ENCODE measurements around the gene PRKAG2.
A peak's percentile ranks its signal among the peaks of the same experiment; 100 is the strongest.

Gene PRKAG2

DNA sequence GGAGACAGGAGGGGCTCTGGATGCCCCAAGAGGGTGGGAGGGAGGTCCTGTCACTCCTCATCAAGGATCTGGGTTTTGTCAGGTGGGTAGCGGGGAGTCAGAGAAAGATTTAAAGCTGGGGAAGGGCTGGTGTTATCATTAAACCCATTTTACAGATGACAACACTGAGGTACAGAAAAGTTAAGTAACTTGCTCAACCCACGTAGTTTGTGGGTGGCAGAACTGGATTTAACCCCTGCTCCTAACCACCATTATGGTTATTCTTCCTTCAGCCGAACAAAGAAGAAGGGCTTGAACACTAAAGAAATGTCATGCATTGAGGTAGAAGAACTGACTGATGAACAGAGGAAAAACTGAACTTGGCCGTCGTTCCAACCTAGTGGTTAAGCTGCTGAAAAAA, 24.9 kb upstream of the PRKAG2 start:
- no peak for DNase-seq (ENCODE audit: low read depth, low spot score)
- no peak overlapping the region for H3K27ac ChIP-seq

DNA sequence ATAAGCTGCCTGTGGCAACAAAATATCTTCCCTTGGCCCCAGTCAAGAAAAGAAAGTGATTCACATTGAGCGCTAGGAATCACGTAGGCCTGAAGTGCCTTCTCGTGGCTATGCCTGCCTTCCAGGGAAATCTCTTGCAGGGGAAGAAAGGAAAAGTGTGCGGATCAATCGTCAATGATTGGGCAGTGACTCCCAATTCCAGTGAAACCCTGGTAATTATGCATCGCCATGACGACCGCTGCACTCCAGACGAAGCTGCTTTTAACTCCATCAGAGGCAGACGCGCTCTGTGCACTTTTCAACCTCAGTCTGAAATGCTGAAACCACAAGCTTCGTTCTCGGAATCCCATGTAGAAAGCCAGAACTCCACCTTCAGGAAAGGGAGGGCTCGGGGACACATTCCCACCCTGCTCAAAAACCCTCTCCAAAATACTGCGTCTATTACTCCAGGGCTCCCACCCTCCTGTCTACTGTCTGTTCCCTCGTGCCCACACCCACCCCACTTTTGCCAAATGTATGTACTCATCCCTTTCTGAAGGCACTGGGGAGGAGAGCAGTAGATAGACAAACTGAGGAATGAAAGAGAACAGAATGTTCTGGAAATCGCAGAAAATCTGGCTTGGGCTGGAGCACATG, 24.2 kb upstream of the PRKAG2 start:
- no peak overlapping the region for H3K27ac ChIP-seq
- DNase-seq (ENCODE audit: low read depth, low spot score): no peak

DNA sequence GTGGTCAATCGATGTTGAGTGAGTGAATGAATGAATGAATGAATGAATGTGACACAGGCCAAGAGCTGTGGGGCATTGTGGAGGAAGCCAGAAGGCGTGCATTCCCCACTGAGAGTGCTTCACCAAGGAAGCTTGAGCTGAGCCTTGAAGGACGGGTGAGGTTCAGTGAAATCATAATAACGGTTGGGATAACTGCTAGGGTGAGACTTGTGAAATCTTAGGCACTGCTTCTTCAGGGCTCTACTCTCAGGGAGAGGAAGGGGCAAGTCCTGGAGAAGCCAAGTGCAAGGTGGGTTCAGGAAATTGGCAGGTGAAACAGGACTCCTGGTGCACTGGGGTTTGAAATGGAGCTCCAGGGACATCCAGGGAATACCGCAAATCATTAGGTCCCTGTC, 23.7 kb upstream of the PRKAG2 start:
- H3K27ac ChIP-seq: no peak overlapping the region
- no peak for DNase-seq (ENCODE audit: low read depth, low spot score)

DNA sequence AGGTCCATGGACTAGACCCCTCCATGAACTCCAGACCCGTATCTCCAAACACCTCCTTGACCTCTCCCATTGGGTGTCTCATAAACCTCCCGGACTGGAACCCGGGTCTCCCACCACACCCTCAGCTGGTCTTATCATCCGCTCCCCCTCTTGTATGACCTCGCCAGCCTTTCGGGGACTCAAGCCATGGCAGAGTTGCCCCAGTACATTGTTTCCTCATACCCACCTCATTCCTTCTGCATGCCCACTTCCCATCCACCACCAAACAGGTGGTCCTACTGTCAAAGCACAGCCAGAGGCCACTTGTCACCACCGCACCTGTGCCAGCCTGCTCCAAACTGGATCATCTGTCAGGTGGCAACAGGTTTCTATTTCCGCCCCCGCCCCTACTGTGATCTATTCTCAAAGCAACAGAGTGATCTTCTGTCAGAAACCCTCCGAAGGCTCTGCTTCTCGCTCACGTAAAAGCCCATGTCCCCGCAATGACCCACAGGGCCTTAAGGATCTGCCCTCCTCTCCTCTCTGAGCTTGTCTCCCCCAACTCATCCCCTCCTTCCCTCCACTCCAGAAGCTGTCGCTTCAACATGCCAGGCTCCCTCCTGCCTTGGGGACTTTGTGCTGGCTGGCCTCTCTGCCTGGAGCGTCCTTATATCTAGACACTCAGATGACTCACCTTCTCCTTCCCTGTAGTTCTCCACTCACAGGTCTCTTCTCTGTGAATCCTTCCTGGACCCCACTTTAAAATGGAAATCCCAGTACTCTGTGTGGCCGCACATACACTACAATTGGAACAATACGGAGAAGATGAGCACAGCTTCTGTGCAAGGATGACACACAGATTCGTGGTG, 22.8 kb upstream of the PRKAG2 start:
- no peak for DNase-seq (ENCODE audit: low read depth, low spot score)
- H3K27ac ChIP-seq: no peak overlapping the region

DNA sequence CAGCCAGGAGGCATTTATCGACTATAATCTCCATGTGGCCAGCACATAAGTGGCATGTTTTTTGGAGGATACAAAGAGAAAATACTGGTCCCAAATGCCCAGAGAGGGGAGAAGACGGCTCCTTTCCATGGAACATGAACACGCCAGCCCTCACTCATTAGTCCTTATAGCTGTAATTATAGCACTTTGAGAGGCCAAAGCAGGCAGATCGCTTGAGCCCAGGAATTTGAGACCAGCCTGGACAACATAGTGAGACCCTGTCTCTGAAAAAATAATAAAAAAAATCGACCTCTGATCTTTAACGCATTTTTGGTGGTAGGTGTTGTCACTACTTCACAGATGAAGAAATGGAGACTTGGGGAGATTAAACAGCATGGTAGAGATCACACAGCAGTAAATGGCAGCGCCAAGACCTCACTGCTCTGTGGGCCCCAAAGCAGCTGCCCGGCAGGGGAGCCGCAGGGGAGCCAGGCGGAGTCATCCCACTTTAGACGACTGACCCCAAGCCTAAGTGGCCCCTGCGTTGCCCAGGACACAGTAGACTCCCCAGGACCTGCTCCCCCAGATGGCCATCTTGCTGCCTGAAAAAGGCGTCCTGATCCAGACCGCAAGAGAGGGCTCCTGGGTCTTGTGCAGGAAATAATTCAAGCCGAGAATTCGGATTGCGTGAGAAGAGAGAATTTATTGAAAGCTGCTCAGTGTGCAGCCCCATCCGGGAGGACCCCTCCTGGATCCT, 21.2 kb upstream of the PRKAG2 start:
- DNase-seq (ENCODE audit: low read depth, low spot score): no peak
- no peak overlapping the region for H3K27ac ChIP-seq

DNA sequence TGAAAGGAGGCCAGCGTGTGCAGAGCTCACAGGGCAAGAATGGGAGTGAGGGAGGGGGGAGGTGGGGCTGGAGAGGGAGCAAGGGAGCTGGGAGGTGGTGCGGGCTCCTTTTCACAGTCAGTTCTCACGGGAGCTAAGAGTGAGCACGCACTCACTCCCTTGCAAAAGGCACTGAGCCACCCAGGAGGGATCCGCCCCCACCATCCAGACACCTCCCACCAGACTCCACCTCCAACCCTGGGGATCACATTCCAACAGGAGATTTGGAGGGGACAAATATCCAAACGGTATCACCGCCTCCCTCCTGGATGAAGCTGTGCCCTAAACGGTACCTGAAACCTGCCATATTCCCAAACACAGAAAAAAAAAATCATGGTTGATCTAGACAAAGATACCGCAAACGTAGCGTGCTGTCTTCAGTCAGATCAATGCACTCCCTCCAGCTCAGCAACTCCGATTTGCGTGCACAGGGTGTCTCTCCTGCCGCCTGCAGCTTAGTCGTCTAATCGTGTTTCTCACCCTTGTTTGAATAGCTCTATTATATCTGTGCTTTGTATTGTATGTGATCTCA, 20.3 kb upstream of the PRKAG2 start:
- no peak for DNase-seq (ENCODE audit: low read depth, low spot score)
- H3K27ac ChIP-seq: no peak overlapping the region

DNA sequence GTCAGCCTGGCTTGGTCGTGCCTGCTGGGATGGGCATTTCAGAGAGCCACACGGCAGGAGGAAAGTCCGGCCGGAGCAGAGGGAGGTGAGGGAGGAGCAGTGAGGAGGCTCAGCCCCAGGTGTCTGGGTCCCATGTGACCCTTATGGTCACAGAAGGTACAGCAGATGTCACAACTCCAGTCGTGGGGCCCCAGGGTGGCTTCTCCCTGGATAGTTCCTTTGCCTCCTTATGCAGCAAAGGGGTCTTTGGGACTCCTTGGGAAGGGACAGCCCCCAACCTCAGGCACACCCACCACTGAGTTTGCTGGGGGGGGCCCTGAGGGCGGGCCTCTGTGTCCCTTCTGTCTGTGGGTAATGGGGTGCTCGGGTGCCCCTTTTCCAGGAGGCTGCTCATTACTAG, 19.6 kb upstream of the PRKAG2 start:
- DNase-seq (ENCODE audit: low read depth, low spot score): no peak
- H3K27ac ChIP-seq: no peak overlapping the region

DNA sequence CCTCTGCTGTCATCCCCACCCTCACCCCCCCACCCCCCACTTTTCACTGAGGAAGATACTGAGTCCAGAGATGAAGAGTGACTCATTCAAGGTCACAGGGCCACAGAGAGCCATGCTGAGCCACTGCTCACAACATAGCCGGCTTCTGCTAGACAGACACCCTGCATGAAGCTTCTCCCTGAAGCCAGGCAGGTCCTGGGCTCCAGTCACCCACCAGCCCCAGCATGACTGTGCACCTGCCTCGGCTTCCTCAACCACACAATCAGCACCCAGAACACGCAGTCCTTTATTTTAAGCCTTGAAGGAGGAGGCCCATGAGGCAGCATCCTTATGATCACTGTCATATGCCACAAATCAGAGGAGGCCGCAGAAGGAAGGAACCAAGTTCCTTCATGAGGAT, 19.2 kb upstream of the PRKAG2 start:
- no peak for DNase-seq (ENCODE audit: low read depth, low spot score)
- no peak overlapping the region for H3K27ac ChIP-seq

DNA sequence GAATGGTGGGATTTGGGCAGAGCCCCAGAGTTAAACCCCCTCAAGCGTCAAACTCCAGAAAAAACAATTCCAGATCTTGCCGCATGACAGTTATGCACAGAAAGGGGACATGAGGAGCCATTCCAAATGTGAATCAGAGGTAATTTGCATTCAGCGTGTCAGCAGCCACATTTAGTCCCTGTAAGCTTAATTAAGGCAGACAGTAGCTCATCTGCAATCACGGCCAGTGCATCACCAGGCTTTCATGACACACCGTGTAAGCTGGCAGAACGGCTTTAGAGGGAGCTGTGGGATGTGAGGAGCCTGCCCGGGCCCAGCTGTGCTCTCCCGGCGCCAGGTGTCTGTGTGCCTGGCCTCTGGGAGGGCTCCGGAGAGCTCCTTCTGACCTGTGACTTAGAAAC, 18.7 kb upstream of the PRKAG2 start:
- no peak overlapping the region for H3K27ac ChIP-seq
- no peak for DNase-seq (ENCODE audit: low read depth, low spot score)

DNA sequence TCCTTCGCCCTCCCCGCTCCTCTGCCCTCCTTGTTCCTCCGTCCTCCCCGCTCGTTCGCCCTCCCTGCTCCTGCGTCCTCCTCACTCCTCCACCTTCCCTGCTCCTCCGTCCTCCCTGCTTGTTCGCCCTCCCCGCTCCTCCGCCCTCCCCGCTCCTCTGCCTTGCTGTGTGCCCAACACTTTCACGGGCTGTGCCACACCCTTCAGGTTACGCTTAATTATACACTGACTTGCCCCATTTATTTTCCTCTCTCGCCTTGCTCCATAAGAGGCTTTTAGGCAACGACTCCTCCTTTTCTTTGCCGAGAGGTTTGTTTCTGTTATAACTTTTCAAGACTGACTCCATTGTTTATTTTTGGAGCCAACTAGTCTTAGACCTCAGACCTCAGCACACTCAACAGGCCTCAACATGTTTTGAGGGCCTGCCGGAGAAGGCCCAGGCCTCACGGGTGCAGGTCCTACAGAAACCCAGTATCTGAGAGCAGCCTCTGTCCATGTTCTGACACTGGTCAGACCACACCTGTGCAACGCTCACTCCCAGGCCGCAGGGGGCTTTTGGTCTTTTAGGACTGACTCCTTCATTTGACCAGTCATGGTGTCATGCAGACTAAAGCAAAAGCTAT, 18.2 kb upstream of the PRKAG2 start:
- no peak overlapping the region for H3K27ac ChIP-seq
- peak; percentile 27 for DNase-seq (ENCODE audit: low read depth, low spot score)

DNA sequence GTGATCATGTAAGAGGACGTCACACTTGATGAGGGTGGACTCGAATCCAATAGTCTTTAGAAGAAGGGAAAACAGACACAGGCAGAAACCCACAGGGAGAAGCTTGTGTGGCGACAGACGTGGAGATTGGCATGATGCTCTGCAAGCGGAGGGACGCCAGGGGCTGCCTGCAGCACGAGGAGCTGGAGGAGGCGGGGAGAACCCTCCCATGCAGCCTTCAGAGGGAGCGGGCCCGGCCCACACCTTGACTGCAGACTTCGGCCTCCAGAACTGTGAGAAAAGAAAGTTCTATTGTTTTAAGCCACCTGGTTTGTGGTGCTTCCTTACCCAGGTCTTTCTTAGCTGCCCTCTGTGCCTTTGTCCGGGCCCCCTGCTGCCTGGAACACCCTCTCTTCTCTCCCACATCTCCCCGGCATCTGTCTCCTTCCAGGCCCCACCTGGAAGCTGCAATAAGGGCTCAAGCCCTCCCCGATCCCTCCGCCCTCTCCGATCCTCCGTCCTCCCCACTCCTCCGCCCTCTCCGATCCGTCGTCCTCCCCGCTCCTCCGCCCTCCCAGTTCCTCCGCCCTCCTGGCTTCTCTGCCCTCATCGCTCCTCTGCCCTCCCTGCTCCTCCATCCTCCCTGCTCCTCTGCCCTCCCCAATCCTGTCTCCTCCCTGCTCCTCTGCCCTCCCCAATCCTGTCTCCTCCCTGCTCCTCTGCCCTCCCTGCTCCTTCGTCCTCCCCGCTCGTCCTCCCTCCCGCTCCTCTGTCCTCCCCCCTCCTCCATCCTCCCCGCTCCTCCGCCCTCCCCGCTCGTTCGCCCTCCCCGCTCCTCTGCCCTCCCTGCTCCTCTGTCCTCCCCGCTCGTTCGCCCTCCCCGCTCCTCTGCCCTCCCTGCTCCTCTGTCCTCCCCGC, 17.4 kb upstream of the PRKAG2 start:
- no peak for DNase-seq (ENCODE audit: low read depth, low spot score)

DNA sequence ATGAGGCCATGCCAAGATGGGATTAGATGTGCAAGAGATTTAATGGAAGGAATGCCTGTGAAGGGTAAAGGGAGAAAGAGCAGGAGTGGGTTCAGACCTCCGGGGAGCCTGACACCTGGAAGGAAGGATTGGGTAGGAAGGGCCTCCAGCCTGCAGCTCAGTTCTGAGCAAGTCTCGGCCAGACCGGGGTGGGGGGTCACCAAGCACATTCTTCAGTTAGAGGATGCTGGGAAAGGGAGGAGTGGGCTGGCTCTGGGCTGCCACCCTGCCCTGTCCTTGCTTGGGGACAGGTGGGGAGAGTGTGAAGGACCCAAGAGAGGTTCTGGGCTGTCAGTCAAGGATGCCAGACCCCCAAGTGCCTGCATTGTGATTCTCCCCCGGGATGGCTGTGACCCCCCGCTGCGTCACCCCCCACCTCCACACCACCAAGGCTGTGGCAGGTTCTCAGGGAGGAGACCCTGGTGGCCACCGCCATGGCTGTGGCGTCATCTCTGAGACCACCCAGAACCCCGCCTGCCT, 16.5 kb upstream of the PRKAG2 start:
- no peak for DNase-seq (ENCODE audit: low read depth, low spot score)
- H3K27ac ChIP-seq: no peak overlapping the region

More for the DNA sequence above, 17.4 kb upstream of the PRKAG2 start:
- H3K27ac ChIP-seq: no peak overlapping the region

DNA sequence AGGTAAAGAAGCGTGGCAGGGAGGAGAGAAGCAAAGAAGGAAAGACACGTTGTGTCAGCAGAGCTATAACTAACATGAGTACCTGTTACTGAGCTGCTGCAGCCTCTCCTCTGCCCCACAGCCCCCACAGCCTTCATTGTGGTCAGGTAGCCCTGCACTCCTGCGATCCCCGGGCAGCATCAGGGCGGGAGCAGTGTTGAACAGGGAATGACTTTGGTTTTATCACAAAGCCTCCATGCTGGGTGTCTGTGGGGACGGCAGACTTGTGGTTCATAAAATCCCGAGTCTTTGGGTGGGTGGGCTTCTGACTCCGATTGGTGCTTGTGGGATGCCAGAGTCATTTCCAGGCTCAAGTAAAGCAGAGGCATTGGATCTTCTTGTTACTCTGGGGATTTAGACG, 14.8 kb upstream of the PRKAG2 start:
- no peak for DNase-seq (ENCODE audit: low read depth, low spot score)

DNA sequence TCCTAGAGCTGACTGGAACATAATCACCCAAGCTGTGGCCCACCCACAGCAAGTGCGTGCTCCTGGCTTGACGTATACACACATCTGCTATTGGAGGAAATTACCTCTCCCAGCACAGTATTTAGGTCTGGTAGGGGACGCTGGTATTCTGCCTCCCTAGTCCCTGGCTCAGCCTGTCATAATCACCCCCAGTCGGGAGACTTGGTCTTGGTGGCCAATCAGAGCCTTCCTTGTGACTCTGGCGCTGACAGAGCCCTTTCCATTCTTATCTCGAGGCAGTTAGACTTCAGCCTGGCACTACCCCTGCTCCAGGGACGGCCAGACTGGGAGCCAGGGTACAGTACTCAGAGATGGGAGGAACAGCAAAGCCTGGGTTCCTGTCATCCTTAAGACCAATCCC, 14.3 kb upstream of the PRKAG2 start:
- no peak overlapping the region for H3K27ac ChIP-seq
- no peak for DNase-seq (ENCODE audit: low read depth, low spot score)

More for the DNA sequence above, 14.8 kb upstream of the PRKAG2 start:
- H3K27ac ChIP-seq: no peak overlapping the region

DNA sequence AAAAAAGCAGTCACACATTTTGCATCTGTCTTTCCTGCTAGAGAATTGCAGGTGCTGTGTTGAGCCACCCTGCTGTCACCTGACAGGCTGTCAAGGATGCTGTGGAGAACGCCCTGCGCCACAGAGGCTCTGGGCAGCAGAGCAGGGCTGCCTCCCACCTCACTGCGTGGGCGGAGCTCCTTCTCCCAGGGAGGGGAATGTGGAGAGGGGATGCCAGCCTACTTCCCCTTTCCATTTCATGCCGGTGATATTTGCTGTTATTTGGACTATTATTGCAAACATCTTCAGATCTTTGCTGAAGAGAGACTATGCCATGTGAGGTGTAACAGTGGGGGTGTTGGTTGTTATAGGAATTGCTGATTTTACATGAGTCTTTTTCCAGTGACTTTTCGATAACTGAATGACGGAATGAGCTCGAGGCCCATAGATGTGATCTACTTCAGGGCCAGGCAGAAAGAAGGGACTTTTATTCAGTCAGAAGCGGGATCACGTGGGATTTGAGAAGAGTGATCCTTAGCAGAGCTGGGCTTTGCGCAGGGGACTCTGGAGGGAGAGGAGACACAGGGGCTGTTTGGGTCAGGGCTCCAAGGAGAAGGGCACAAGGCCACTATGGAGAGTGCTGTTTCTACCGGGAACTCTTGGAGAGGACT, 13.6 kb upstream of the PRKAG2 start:
- no peak overlapping the region for H3K27ac ChIP-seq
- DNase-seq (ENCODE audit: low read depth, low spot score): no peak

DNA sequence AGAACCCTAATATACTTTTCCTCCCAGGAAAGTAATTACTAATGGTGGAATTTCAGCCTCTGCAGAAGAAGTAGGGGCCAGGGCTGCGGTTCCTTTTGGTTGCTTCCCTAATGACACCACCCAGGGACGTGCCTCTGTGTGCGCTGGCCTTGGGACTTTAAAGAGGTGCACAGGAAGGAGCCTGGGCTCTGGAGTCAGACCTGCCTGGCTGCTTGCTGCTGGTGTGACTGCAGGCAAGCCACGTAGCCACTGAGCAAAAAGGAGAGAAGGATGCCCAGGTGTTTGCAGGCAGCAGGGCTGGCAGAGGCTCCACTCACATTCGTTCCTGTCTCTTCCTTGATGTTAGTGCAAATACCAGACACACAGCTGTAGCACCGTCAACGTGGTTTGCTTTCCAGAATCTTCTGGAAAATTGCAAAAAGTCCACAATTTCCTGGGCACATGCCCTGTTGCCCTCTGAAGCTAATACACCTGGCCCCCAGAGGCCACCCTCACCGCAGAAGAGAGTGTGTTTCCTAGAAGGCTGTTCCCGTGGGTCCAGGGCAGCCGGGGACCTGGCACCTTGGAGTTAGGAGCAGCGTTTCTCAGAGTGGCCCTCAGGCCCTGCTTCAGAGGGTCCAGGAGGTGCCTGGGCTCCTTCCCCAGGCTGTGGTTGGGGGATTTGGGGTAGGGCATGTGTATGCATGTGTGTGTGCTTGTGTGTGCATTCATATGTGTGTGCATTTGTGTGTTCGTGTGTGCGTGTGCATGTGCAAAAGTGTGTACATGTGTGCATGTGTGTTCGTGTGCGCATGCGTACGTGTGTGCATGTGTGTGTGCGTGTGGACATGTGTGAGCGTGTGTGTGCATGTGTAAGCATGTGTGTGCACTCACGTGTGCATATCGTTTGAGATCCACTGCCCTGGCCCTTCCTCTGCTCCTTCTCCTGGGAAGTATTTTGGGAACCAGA, 12.8 kb upstream of the PRKAG2 start:
- no peak for DNase-seq (ENCODE audit: low read depth, low spot score)

More for the DNA sequence above, 12.8 kb upstream of the PRKAG2 start:
- H3K27ac ChIP-seq: no peak overlapping the region

Data from epithelial cell of prostate (primary cell).